ENCODE data around the gene SLC36A2. TPM values are rescaled to one million over a fixed set of nuclear protein-coding genes. Genes with fewer than 3 reads are reported as not detected.

Gene SLC36A2
- total RNA-seq, 1 experiment from 2014 or later = not detected

- ChIA-PET CTCF (interaction anchor here (1.5 kb wide), 1 partner anchor 44 kb away, joined by 3 read pairs; the partner anchor contains the start of gene GM2A), POLR2A (ENCODE audit: unreplicated experiment) (no interaction called here)
- peak; percentile 32 for ATAC-seq
- Histone ChIP-seq H3K4me2 (ENCODE audit: low read length) (peak overlapping the region; percentile 48), H3K79me2 (ENCODE audit: low read length) (no peaks in the 10 kb centered on the region), H3K9me3 (ENCODE audit: low read length) (no peaks in the 10 kb centered on the region), H3K27me3 (ENCODE audit: low read length) (no peaks in the 10 kb centered on the region), H3K36me3 (ENCODE audit: low read depth, low read length) (no peaks in the 10 kb centered on the region), H3K9me2 (replicated peaks; ENCODE audit: low read length) (no peaks in the 10 kb centered on the region), H4K20me1 (ENCODE audit: low read length) (no peaks in the 10 kb centered on the region), H3K4me3 (ENCODE audit: low read length) (no peak overlapping the region), H3F3A (ENCODE audit: low read length, unreplicated experiment) (no peaks in the 10 kb centered on the region), H3K9ac (ENCODE audit: low read length) (peak overlapping the region; percentile 43), H2AFZ (ENCODE audit: low read length) (no peak overlapping the region), H3K4me1 (ENCODE audit: insufficient read depth, low read length) (peaks cover 35% of the 10 kb centered on the region), H3K27ac (ENCODE audit: low read length) (peak overlapping the region; percentile 84)
- DNase-seq = peak; percentile 62
- BruUV-seq (replicated peaks) = no TSS peak
- TF ChIP-seq CTCF (conservative IDR thresholded peaks at IDR 0.05; ENCODE audit: low read depth, low read length) (no peak), EZH2 (IDR thresholded peaks at IDR 0.05; ENCODE audit: low read length, unreplicated experiment) (no peak), EZH2phosphoT487 (IDR thresholded peaks at IDR 0.05; ENCODE audit: borderline replicate concordance, low read length) (no peak)
- intact Hi-C loops (cut with micrococcal nuclease) = loop anchor here (2.0 to 10.0 kb wide), 2 partner anchors 44 to 448 kb away; partner anchors contain the start of gene GM2A
Observed at GRCh38 chr5:151296478-151296830, 50.9 kb downstream of the SLC36A2 start.

GRCh38 chr5:151295791-151296477, 51.4 kb downstream of the SLC36A2 start:
- BruUV-seq (replicated peaks) = no TSS peak
- Histone ChIP-seq H3K4me3 (ENCODE audit: low read length) (no peak overlapping the region; the same call in 1 of the 2 replicates), H3K27me3 (ENCODE audit: low read length) (no peaks in the 10 kb centered on the region), H3K9me2 (replicated peaks; ENCODE audit: low read length) (no peaks in the 10 kb centered on the region), H4K20me1 (ENCODE audit: low read length) (no peaks in the 10 kb centered on the region), H3K9me3 (ENCODE audit: low read length) (no peaks in the 10 kb centered on the region), H3K4me2 (ENCODE audit: low read length) (peak overlapping the region; percentile 48), H2AFZ (ENCODE audit: low read length) (no peak overlapping the region), H3K4me1 (ENCODE audit: insufficient read depth, low read length) (peaks cover 35% of the 10 kb centered on the region), H3K36me3 (ENCODE audit: low read depth, low read length) (no peaks in the 10 kb centered on the region), H3F3A (ENCODE audit: low read length, unreplicated experiment) (no peaks in the 10 kb centered on the region), H3K79me2 (ENCODE audit: low read length) (no peaks in the 10 kb centered on the region), H3K27ac (ENCODE audit: low read length) (peak overlapping the region; percentile 84), H3K9ac (ENCODE audit: low read length) (peak overlapping the region; percentile 43; the same call in 1 of the 2 replicates)
- no peak for ATAC-seq
- ChIA-PET CTCF (interaction anchor here (1.5 kb wide), 1 partner anchor 43 kb away, joined by 3 read pairs; the partner anchor contains the start of gene GM2A), POLR2A (ENCODE audit: unreplicated experiment) (no interaction called here)
- intact Hi-C loops (cut with micrococcal nuclease) = loop anchor here (2.0 to 10.0 kb wide), 2 partner anchors 43 to 449 kb away; partner anchors contain the start of gene GM2A
- DNase-seq = peak; percentile 35
- TF ChIP-seq EZH2 (IDR thresholded peaks at IDR 0.05; ENCODE audit: low read length, unreplicated experiment) (no peak), EZH2phosphoT487 (IDR thresholded peaks at IDR 0.05; ENCODE audit: borderline replicate concordance, low read length) (no peak), CTCF (conservative IDR thresholded peaks at IDR 0.05; ENCODE audit: low read depth, low read length) (no peak)

- H2AFZ ChIP-seq (ENCODE audit: low read length) = no peak overlapping the region
- intact Hi-C loops (cut with micrococcal nuclease) = loop anchor here (10.0 kb wide), 1 partner anchor 450 kb away; no protein-coding TSS in a partner anchor
- ChIA-PET CTCF (no interaction called here), POLR2A (ENCODE audit: unreplicated experiment) (no interaction called here)
- no peak for TF ChIP-seq EZH2 (IDR thresholded peaks at IDR 0.05; ENCODE audit: low read length, unreplicated experiment)
- TF ChIP-seq CTCF (conservative IDR thresholded peaks at IDR 0.05; ENCODE audit: low read depth, low read length) = no peak
- no peak for TF ChIP-seq EZH2phosphoT487 (IDR thresholded peaks at IDR 0.05; ENCODE audit: borderline replicate concordance, low read length)
- no peaks in the 10 kb centered on the region for H3K9me3 ChIP-seq (ENCODE audit: low read length)
- H3K36me3 ChIP-seq (ENCODE audit: low read depth, low read length) = no peaks in the 10 kb centered on the region
- no peaks in the 10 kb centered on the region for H3K27me3 ChIP-seq (ENCODE audit: low read length)
- no peaks in the 10 kb centered on the region for H4K20me1 ChIP-seq (ENCODE audit: low read length)
- H3K9ac ChIP-seq (ENCODE audit: low read length) = no peak overlapping the region
- H3K4me3 ChIP-seq (ENCODE audit: low read length) = no peak overlapping the region
- peak overlapping the region; percentile 48 for H3K4me2 ChIP-seq (ENCODE audit: low read length)
- H3K9me2 ChIP-seq (replicated peaks; ENCODE audit: low read length) = no peaks in the 10 kb centered on the region
- no peaks in the 10 kb centered on the region for H3K79me2 ChIP-seq (ENCODE audit: low read length)
- BruUV-seq (replicated peaks) = no TSS peak
- peaks cover 35% of the 10 kb centered on the region for H3K4me1 ChIP-seq (ENCODE audit: insufficient read depth, low read length)
- peak; percentile 95 for DNase-seq
- peak; percentile 23 for ATAC-seq
- no peaks in the 10 kb centered on the region for H3F3A ChIP-seq (ENCODE audit: low read length, unreplicated experiment)
- H3K27ac ChIP-seq (ENCODE audit: low read length) = peak overlapping the region; percentile 84
Observed at GRCh38 chr5:151295138-151295537, 52.2 kb downstream of the SLC36A2 start.
